HepG2 (cell line): ENCODE measurements around the gene ZBTB4.

ENCODE experiments used
- FOXA1 ChIP-seq, 2 experiments: fragments of 450-650 bp in 1 of 2; sonication (generic) in 1 of 2; formaldehyde crosslinking in 1 of 2; IDR thresholded peaks; 2 replicates each; pipeline versions ENCODE4 v1.4.0 to v1.6.1; 2016 to 2020; ENCODE audit warnings: missing genetic modification reagents in 1 of 2
- FOXM1 ChIP-seq: sonication (generic); formaldehyde crosslinking; IDR thresholded peaks from 2 replicates; pipeline ENCODE4 v1.5.0; 2020; ENCODE audit warnings: missing genetic modification reagents
- LCORL ChIP-seq, 2 experiments: fragments of 450-650 bp in 1 of 2; sonication (generic) in 1 of 2; formaldehyde crosslinking in 1 of 2; IDR thresholded peaks; 2 replicates each; pipeline versions ENCODE4 v1.5.0 to v1.6.1; 2017 to 2020; ENCODE audit warnings: antibody characterized with exemption in 1 of 2, missing genetic modification reagents in 1 of 2
- NFYB ChIP-seq: sonication (generic); formaldehyde crosslinking; IDR thresholded peaks from 2 replicates; pipeline ENCODE4 v1.4.0; 2020; ENCODE audit warnings: missing genetic modification reagents
- RFX5 ChIP-seq: IDR thresholded peaks from 2 replicates; pipeline ENCODE4 v1.6.1; 2011; ENCODE audit warnings: low read depth, low read length, improper control_type of control experiment
- SP1 ChIP-seq, 2 experiments: fragments of 450-650 bp in 1 of 2; sonication (generic) in 1 of 2; formaldehyde crosslinking in 1 of 2; IDR thresholded peaks; 2 replicates each; pipeline versions ENCODE4 v1.4.0 to v1.6.1; 2016 to 2020; ENCODE audit warnings: missing genetic modification reagents in 1 of 2
- ZNF17 ChIP-seq: sonication (generic); formaldehyde crosslinking; IDR thresholded peaks from 2 replicates; pipeline ENCODE4 v1.5.0; 2020; ENCODE audit warnings: mild to moderate bottlenecking, missing genetic modification reagents
- ZNF572 ChIP-seq: sonication (generic); formaldehyde crosslinking; IDR thresholded peaks from 2 replicates; pipeline ENCODE4 v1.5.1; 2020; ENCODE audit warnings: mild to moderate bottlenecking, missing genetic modification reagents
- ZNF589 ChIP-seq: sonication (generic); formaldehyde crosslinking; conservative IDR thresholded peaks from 2 replicates; pipeline ENCODE4 v1.8.0; 2022; ENCODE audit warnings: mild to moderate bottlenecking, moderate library complexity, missing genetic modification reagents
- ZNF674 ChIP-seq: sonication (generic); formaldehyde crosslinking; IDR thresholded peaks from 2 replicates; pipeline ENCODE4 v1.5.0; 2020; ENCODE audit warnings: low read depth, mild to moderate bottlenecking, missing genetic modification reagents
- TF ChIP-seq, protein P1 (sequence below): IDR thresholded peaks from 2 replicates; pipeline ENCODE4 v1.6.1; 2012; ENCODE audit warnings: inconsistent platforms
- TF ChIP-seq, protein P2 (sequence below): sonication (generic); formaldehyde crosslinking; IDR thresholded peaks from 2 replicates; pipeline ENCODE4 v1.5.0; 2020; ENCODE audit warnings: mild to moderate bottlenecking, missing genetic modification reagents, moderate library complexity
- TF ChIP-seq, protein P3 (sequence below): sonication (generic); formaldehyde crosslinking; conservative IDR thresholded peaks from 2 replicates; pipeline ENCODE4 v1.4.0; 2020; ENCODE audit warnings: missing genetic modification reagents
- TF ChIP-seq, protein P4 (sequence below): sonication (generic); formaldehyde crosslinking; IDR thresholded peaks from 2 replicates; pipeline ENCODE4 v1.5.0; 2020; ENCODE audit warnings: missing genetic modification reagents

DNA sequence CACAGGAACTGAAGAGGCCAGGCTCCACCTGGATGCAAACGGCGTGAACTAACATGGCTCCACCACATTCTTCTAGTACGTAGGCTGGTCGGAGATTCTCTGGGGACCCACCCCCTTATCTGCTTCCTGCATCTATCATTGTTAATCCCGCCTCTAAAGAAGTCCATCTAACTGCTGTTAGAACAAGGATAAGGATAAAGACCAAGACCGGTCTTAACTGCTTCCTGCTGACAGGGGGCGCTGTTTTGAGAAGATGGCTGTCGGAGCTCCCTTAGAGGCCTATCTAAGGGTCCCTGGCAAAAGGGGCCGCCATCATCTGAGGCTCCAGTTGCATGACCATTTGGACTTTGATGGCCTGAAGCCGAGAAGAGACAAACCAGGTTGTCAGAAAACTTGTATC, 43.6 kb upstream of the ZBTB4 start:
- TF ChIP-seq ZNF589 (CRISPR knock-in tag): no peak
- TF ChIP-seq, protein P1, sequence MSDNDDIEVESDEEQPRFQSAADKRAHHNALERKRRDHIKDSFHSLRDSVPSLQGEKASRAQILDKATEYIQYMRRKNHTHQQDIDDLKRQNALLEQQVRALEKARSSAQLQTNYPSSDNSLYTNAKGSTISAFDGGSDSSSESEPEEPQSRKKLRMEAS: no peak
- TF ChIP-seq ZNF17: no peak
- TF ChIP-seq RFX5: no peak
- TF ChIP-seq NFYB (CRISPR knock-in tag): no peak
- TF ChIP-seq FOXA1 (IDR thresholded peaks at IDR 0.05): no peak
- no peak for TF ChIP-seq FOXA1 (CRISPR knock-in tag; IDR thresholded peaks at IDR 0.05)
- TF ChIP-seq ZNF674 (CRISPR knock-in tag): no peak
- TF ChIP-seq, protein P2, sequence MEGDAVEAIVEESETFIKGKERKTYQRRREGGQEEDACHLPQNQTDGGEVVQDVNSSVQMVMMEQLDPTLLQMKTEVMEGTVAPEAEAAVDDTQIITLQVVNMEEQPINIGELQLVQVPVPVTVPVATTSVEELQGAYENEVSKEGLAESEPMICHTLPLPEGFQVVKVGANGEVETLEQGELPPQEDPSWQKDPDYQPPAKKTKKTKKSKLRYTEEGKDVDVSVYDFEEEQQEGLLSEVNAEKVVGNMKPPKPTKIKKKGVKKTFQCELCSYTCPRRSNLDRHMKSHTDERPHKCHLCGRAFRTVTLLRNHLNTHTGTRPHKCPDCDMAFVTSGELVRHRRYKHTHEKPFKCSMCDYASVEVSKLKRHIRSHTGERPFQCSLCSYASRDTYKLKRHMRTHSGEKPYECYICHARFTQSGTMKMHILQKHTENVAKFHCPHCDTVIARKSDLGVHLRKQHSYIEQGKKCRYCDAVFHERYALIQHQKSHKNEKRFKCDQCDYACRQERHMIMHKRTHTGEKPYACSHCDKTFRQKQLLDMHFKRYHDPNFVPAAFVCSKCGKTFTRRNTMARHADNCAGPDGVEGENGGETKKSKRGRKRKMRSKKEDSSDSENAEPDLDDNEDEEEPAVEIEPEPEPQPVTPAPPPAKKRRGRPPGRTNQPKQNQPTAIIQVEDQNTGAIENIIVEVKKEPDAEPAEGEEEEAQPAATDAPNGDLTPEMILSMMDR: peak; percentile 62
- TF ChIP-seq FOXM1 (CRISPR knock-in tag): no peak
- no peak for TF ChIP-seq ZNF572 (CRISPR knock-in tag)
- TF ChIP-seq SP1 (IDR thresholded peaks at IDR 0.05): no peak
- no peak for TF ChIP-seq SP1 (CRISPR knock-in tag; IDR thresholded peaks at IDR 0.05)
- TF ChIP-seq LCORL (IDR thresholded peaks at IDR 0.05): no peak
- TF ChIP-seq LCORL (CRISPR knock-in tag; IDR thresholded peaks at IDR 0.05): no peak
- TF ChIP-seq, protein P3, sequence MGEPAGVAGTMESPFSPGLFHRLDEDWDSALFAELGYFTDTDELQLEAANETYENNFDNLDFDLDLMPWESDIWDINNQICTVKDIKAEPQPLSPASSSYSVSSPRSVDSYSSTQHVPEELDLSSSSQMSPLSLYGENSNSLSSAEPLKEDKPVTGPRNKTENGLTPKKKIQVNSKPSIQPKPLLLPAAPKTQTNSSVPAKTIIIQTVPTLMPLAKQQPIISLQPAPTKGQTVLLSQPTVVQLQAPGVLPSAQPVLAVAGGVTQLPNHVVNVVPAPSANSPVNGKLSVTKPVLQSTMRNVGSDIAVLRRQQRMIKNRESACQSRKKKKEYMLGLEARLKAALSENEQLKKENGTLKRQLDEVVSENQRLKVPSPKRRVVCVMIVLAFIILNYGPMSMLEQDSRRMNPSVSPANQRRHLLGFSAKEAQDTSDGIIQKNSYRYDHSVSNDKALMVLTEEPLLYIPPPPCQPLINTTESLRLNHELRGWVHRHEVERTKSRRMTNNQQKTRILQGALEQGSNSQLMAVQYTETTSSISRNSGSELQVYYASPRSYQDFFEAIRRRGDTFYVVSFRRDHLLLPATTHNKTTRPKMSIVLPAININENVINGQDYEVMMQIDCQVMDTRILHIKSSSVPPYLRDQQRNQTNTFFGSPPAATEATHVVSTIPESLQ: no peak
- TF ChIP-seq, protein P4, sequence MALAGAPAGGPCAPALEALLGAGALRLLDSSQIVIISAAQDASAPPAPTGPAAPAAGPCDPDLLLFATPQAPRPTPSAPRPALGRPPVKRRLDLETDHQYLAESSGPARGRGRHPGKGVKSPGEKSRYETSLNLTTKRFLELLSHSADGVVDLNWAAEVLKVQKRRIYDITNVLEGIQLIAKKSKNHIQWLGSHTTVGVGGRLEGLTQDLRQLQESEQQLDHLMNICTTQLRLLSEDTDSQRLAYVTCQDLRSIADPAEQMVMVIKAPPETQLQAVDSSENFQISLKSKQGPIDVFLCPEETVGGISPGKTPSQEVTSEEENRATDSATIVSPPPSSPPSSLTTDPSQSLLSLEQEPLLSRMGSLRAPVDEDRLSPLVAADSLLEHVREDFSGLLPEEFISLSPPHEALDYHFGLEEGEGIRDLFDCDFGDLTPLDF: no peak
